HEK293 (cell line): Measurements from ENCODE around the gene RSPH9.

Experiments used
- BCL6B ChIP-seq: fragments of 450-650 bp; formaldehyde crosslinking; IDR thresholded peaks from 2 replicates; pipeline ENCODE4 v1.5.1; 2017; ENCODE audit warnings: missing biosample characterization, missing genetic modification characterization
- CTCF ChIP-seq: fragments of 450-650 bp; formaldehyde crosslinking; IDR thresholded peaks from 2 replicates; pipeline ENCODE4 v1.5.1; 2016; ENCODE audit warnings: missing biosample characterization, missing genetic modification characterization
- OSR2 ChIP-seq: fragments of 450-650 bp; formaldehyde crosslinking; IDR thresholded peaks from 2 replicates; pipeline ENCODE4 v1.5.1; 2016; ENCODE audit warnings: missing biosample characterization, missing genetic modification characterization
- PBX3 ChIP-seq: sonication (generic); formaldehyde crosslinking; IDR thresholded peaks from 2 replicates; pipeline ENCODE4 v1.8.1; 2022; ENCODE audit warnings: mild to moderate bottlenecking, moderate library complexity, missing genetic modification reagents
- PRDM10 ChIP-seq: fragments of 450-650 bp; formaldehyde crosslinking; IDR thresholded peaks from 2 replicates; pipeline ENCODE4 v1.5.1; 2016; ENCODE audit warnings: missing biosample characterization, missing genetic modification characterization
- SP2 ChIP-seq: fragments of 450-650 bp; formaldehyde crosslinking; IDR thresholded peaks from 2 replicates; pipeline ENCODE4 v1.5.1; 2016; ENCODE audit warnings: missing biosample characterization, missing genetic modification characterization
- ZBTB11 ChIP-seq: fragments of 450-650 bp; formaldehyde crosslinking; conservative IDR thresholded peaks from 2 replicates; pipeline ENCODE4 v1.5.1; 2016; ENCODE audit warnings: low read depth, missing biosample characterization, missing genetic modification characterization
- ZNF138 ChIP-seq: fragments of 450-650 bp; formaldehyde crosslinking; IDR thresholded peaks from 2 replicates; pipeline ENCODE4 v1.5.1; 2016; ENCODE audit warnings: missing biosample characterization, missing genetic modification characterization, borderline replicate concordance
- ZNF16 ChIP-seq: fragments of 450-650 bp; formaldehyde crosslinking; IDR thresholded peaks from 2 replicates; pipeline ENCODE4 v1.5.1; 2016; ENCODE audit warnings: low read depth, missing biosample characterization, missing genetic modification characterization
- ZNF169 ChIP-seq: fragments of 450-650 bp; formaldehyde crosslinking; IDR thresholded peaks from 2 replicates; pipeline ENCODE4 v1.5.1; 2016; ENCODE audit warnings: missing biosample characterization, missing genetic modification characterization
- ZNF18 ChIP-seq: fragments of 450-650 bp; formaldehyde crosslinking; IDR thresholded peaks from 2 replicates; pipeline ENCODE4 v1.5.1; 2016; ENCODE audit warnings: missing biosample characterization, missing genetic modification characterization
- ZNF202 ChIP-seq: fragments of 450-650 bp; formaldehyde crosslinking; IDR thresholded peaks from 2 replicates; pipeline ENCODE4 v1.5.1; 2016; ENCODE audit warnings: missing biosample characterization, missing genetic modification characterization, borderline replicate concordance
- ZNF239 ChIP-seq: fragments of 450-650 bp; formaldehyde crosslinking; IDR thresholded peaks from 2 replicates; pipeline ENCODE4 v1.5.1; 2016; ENCODE audit warnings: missing biosample characterization, missing genetic modification characterization
- ZNF24 ChIP-seq: fragments of 450-650 bp; formaldehyde crosslinking; IDR thresholded peaks from 2 replicates; pipeline ENCODE4 v1.5.1; 2016; ENCODE audit warnings: missing biosample characterization, missing genetic modification characterization
- ZNF274 ChIP-seq, 2 experiments: fragments of 200-500 bp in 1 of 2; fragments of 450-650 bp in 1 of 2; sonication (Bioruptor generic) in 1 of 2; formaldehyde crosslinking in 1 of 2; IDR thresholded peaks; 2 replicates each; pipeline versions ENCODE4 v1.5.1 to v1.6.1; 2014 to 2016; ENCODE audit warnings: borderline replicate concordance in 1 of 2, inconsistent platforms in 1 of 2, low read length in 1 of 2, missing biosample characterization in 1 of 2, missing genetic modification characterization in 1 of 2
- ZNF280D ChIP-seq: fragments of 450-650 bp; formaldehyde crosslinking; IDR thresholded peaks from 2 replicates; pipeline ENCODE4 v1.5.1; 2016; ENCODE audit warnings: missing biosample characterization, missing genetic modification characterization
- ZNF530 ChIP-seq: fragments of 450-650 bp; formaldehyde crosslinking; IDR thresholded peaks from 2 replicates; pipeline ENCODE4 v1.5.1; 2016; ENCODE audit warnings: low read depth, missing biosample characterization, missing genetic modification characterization
- ZNF555 ChIP-seq: fragments of 450-650 bp; formaldehyde crosslinking; conservative IDR thresholded peaks from 2 replicates; pipeline ENCODE4 v1.5.1; 2017; ENCODE audit warnings: missing biosample characterization, mild to moderate bottlenecking, missing genetic modification characterization, inconsistent platforms
- ZNF621 ChIP-seq: fragments of 450-650 bp; formaldehyde crosslinking; IDR thresholded peaks from 2 replicates; pipeline ENCODE4 v1.5.1; 2017; ENCODE audit warnings: missing biosample characterization, missing genetic modification characterization
- ZNF626 ChIP-seq: fragments of 450-650 bp; sonication (Bioruptor Pico); formaldehyde crosslinking; IDR thresholded peaks from 2 replicates; pipeline ENCODE4 v1.5.1; 2018; ENCODE audit warnings: missing biosample characterization, missing genetic modification characterization, inconsistent platforms
- ZNF654 ChIP-seq: fragments of 450-650 bp; formaldehyde crosslinking; IDR thresholded peaks from 2 replicates; pipeline ENCODE4 v1.5.1; 2016; ENCODE audit warnings: low read depth, missing biosample characterization, missing genetic modification characterization
- ZNF792 ChIP-seq: fragments of 450-650 bp; formaldehyde crosslinking; IDR thresholded peaks from 2 replicates; pipeline ENCODE4 v1.5.1; 2016; ENCODE audit warnings: missing biosample characterization, missing genetic modification characterization

RSPH9 gene

GRCh38 chr6:43628393-43629103, 16.3 kb upstream of the RSPH9 start (continued):
- no peak for TF ChIP-seq ZNF280D (tag by site-specific recombination)
- TF ChIP-seq CTCF (tag by site-specific recombination), result no peak
- no peak for TF ChIP-seq ZNF16 (tag by site-specific recombination)
- no peak for TF ChIP-seq OSR2 (tag by site-specific recombination)
- TF ChIP-seq ZBTB11, result no peak; the same call in 1 of the 2 replicates
- TF ChIP-seq ZNF654 (tag by site-specific recombination), result no peak
- TF ChIP-seq ZNF792, result no peak
- TF ChIP-seq ZNF202 (tag by site-specific recombination), result no peak
- no peak for TF ChIP-seq ZNF239 (tag by site-specific recombination)
- TF ChIP-seq ZNF555 (tag by site-specific recombination), result no peak
- no peak for TF ChIP-seq ZNF621
- no peak for TF ChIP-seq ZNF24 (tag by site-specific recombination)
- no peak for TF ChIP-seq ZNF169 (tag by site-specific recombination)
- TF ChIP-seq ZNF138 (tag by site-specific recombination), result no peak
- no peak for TF ChIP-seq ZNF530 (tag by site-specific recombination)
- TF ChIP-seq PRDM10 (tag by site-specific recombination), result peak; percentile 75
- TF ChIP-seq PBX3 (CRISPR knock-in tag), result no peak
- no peak for TF ChIP-seq BCL6B (tag by site-specific recombination)
- TF ChIP-seq ZNF274 (IDR thresholded peaks at IDR 0.05; ENCODE audit: low read length), result no peak
- no peak for TF ChIP-seq ZNF274 (tag by site-specific recombination; IDR thresholded peaks at IDR 0.05; ENCODE audit: borderline replicate concordance)
- no peak for TF ChIP-seq ZNF18 (tag by site-specific recombination)
- no peak for TF ChIP-seq ZNF626 (tag by site-specific recombination)
- peak; percentile 67 for TF ChIP-seq SP2
